Measurements from ENCODE around the gene BACE2.

Gene BACE2

DNA sequence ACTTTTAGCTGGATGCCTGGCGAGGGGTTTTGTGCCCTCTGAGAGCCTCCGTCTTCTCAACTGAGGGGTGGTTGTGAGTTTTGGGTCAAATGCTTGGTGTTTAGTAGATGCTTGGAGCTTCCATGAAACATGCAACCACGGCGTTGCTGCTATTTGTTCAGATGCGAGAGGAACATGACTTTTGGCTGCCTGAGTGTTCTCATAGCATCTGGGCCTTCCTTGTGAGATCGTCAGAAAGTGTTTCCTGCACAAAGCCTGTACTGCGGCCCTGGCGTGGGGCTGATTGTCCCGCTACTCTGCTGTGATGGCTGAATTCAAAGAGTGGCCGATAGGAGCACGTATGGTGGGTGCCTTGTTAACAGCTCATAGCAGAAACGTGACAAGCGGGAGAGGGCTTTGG is 78.8 kb downstream of the BACE2 start:
- TF ChIP-seq, protein P1, sequence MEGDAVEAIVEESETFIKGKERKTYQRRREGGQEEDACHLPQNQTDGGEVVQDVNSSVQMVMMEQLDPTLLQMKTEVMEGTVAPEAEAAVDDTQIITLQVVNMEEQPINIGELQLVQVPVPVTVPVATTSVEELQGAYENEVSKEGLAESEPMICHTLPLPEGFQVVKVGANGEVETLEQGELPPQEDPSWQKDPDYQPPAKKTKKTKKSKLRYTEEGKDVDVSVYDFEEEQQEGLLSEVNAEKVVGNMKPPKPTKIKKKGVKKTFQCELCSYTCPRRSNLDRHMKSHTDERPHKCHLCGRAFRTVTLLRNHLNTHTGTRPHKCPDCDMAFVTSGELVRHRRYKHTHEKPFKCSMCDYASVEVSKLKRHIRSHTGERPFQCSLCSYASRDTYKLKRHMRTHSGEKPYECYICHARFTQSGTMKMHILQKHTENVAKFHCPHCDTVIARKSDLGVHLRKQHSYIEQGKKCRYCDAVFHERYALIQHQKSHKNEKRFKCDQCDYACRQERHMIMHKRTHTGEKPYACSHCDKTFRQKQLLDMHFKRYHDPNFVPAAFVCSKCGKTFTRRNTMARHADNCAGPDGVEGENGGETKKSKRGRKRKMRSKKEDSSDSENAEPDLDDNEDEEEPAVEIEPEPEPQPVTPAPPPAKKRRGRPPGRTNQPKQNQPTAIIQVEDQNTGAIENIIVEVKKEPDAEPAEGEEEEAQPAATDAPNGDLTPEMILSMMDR (IDR thresholded peaks at IDR 0.05; ENCODE audit: unreplicated experiment in 3 of 3): no peak
- peaks cover 10% of the 10 kb centered on the region for H3K27me3 Mint-ChIP-seq (ENCODE audit: low read depth)
- H3K4me3 Mint-ChIP-seq: no peak overlapping the region
- peaks cover 5% of the 10 kb centered on the region for H3K4me1 Mint-ChIP-seq
- no peak overlapping the region for H3K27ac Mint-ChIP-seq
- H3K9me3 Mint-ChIP-seq: peaks cover 1% of the 10 kb centered on the region
- H3K36me3 Mint-ChIP-seq (ENCODE audit: low read depth): peaks cover 31% of the 10 kb centered on the region

DNA sequence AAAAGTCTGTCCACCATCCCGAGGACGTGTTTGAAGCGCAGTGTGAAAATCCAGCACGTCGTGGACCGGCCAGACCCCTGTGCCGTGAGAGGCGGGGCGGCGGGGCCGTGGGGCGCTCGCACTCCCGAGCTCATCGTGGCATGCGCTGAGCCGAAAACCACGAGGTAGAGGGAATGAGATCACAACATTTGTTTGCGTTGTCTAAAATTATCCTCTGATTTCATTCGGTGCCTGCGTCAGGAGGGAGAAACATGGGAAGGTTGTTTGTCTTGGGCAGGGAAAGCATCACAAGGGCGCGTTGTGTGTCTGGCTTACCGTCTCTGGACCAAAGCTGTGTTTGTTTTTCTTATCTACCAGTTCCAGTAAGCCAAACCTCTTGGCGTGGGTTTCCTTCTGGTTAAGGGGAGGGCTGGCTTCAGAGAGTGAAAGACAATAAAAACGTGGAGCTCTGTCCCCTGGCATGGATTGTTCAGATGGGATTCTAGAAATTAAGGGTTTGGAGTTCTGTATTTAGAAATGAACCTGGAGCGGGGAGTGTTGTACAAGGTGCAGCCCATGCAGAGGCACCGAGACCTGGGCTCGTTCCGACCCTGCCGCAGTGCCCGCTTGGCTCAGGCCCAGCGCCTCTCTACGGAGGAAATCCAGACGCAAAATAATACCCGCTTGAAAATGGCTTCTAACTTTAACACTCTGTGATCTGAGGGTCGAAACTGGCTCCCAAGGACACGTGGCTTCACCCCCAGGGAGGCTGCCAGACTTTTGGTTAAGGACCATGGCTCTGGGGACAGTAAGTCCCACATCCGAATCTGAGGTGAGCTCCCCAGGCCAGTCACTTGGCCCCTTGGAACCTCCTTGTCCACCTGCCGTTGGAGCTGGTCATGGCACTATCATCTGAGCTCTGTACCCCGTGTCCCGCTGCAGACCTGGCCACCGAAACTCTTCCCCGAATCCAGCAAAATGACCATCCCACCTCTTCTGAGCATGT is 79.9 kb downstream of the BACE2 start:
- H3K27ac Mint-ChIP-seq: no peak overlapping the region

DNA sequence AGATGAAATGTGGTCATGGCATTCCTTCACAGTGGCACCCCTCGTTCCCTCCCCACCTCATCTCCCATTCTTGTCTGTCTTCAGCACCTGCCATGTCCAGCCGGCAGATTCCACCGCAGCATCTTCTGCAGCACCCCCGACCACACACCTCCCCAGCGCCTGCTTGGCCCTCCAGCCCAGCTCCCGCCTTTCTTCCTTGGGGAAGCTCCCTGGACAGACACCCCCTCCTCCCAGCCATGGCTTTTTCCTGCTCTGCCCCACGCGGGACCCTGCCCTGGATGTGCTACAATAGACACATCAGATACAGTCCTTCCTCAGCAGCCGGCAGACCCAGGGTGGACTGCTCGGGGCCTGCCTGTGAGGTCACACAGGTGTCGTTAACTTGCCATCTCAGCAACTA is 81.5 kb downstream of the BACE2 start:
- H3K4me1 Mint-ChIP-seq: no peaks in the 10 kb centered on the region
- H3K27ac Mint-ChIP-seq: no peak overlapping the region

More for the DNA sequence above, 79.9 kb downstream of the BACE2 start:
- Mint-ChIP-seq H3K4me1 (no peaks in the 10 kb centered on the region), H3K4me3 (no peak overlapping the region), H3K27me3 (ENCODE audit: low read depth) (peaks cover 5% of the 10 kb centered on the region), H3K9me3 (peaks cover 6% of the 10 kb centered on the region), H3K36me3 (ENCODE audit: low read depth) (peaks cover 41% of the 10 kb centered on the region)
- TF ChIP-seq, protein P1 (IDR thresholded peaks at IDR 0.05; ENCODE audit: unreplicated experiment in 3 of 3): no peak

DNA sequence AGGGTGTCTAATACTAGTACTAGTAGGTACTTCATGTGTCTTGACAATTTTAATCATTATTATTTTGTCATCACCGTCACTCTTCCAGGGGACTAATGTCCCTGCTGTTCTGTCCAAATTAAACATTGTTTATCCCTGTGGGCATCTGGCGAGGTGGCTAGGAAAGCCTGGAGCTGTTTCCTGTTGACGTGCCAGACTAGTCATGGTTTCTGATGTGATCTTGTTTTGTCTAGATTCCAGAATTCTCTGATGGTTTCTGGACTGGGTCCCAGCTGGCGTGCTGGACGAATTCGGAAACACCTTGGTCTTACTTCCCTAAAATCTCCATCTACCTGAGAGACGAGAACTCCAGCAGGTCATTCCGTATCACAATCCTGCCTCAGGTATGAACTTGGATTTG is 82.6 kb downstream of the BACE2 start:
- Mint-ChIP-seq H3K4me1 (no peaks in the 10 kb centered on the region), H3K9me3 (peaks cover 17% of the 10 kb centered on the region), H3K36me3 (ENCODE audit: low read depth) (peaks cover 59% of the 10 kb centered on the region), H3K4me3 (no peak overlapping the region), H3K27me3 (ENCODE audit: low read depth) (peaks cover 5% of the 10 kb centered on the region), H3K27ac (no peak overlapping the region)
- TF ChIP-seq, protein P1 (IDR thresholded peaks at IDR 0.05; ENCODE audit: unreplicated experiment in 3 of 3): no peak

More for the DNA sequence above, 81.5 kb downstream of the BACE2 start:
- Mint-ChIP-seq H3K4me3 (no peak overlapping the region), H3K27me3 (ENCODE audit: low read depth) (peaks cover 5% of the 10 kb centered on the region), H3K9me3 (peaks cover 10% of the 10 kb centered on the region), H3K36me3 (ENCODE audit: low read depth) (peaks cover 54% of the 10 kb centered on the region)
- TF ChIP-seq, protein P1 (IDR thresholded peaks at IDR 0.05; ENCODE audit: unreplicated experiment in 3 of 3): no peak

DNA sequence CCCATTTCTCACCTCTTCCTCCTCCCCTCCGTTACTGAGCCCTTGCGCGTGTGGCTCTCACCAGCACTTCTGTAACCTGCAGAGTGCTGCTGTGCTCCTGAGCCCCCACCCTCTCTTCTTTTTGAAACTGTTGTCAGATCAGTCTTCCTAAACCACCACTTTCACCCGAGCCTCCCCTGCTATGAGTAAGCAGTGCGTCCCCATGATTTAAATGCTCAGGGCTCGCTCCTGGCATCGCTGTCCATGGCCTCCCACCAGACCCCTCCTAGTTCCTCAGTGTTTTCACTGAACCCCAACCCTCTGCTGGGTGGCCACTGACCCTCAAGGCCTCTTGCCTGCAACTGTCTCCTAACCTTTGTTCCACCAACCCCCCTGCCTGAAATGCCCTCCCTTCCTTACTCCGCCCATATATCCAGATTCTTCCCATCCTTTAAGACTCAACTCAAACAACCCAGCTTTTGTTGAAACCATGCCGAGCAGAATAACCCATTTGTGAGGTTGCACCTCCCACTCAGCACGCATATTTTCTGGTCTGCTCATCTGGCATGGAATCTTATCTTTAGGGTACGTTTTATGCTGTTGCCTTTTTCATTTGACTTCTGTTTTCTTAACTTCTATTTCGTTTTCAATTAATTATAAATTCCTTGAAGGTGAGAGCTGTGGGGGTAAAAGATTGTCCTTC is 84.1 kb downstream of the BACE2 start:
- no peak overlapping the region for H3K4me3 Mint-ChIP-seq
- H3K27ac Mint-ChIP-seq: no peak overlapping the region
- peaks cover 17% of the 10 kb centered on the region for H3K9me3 Mint-ChIP-seq
- peaks cover 69% of the 10 kb centered on the region for H3K36me3 Mint-ChIP-seq (ENCODE audit: low read depth)
- no peaks in the 10 kb centered on the region for H3K4me1 Mint-ChIP-seq
- peaks cover 5% of the 10 kb centered on the region for H3K27me3 Mint-ChIP-seq (ENCODE audit: low read depth)
- TF ChIP-seq, protein P1 (IDR thresholded peaks at IDR 0.05; ENCODE audit: unreplicated experiment in 3 of 3): no peak
